GM19193 (cell line): ENCODE data around the gene POLR1C.
A peak's percentile ranks its signal among the peaks of the same experiment; 100 is the strongest.

ENCODE experiments used
- POLR2A ChIP-seq: IDR thresholded peaks from 4 replicates; pipeline ENCODE4 v1.6.1; 2011; ENCODE audit not compliant: insufficient read depth, insufficient read length; ENCODE audit errors: extremely low read depth

Gene POLR1C

GRCh38 chr6:43516367-43516696 lies 557 bp upstream of the POLR1C start:
- no peak for TF ChIP-seq POLR2A

GRCh38 chr6:43517505-43518357 lies 842 bp downstream of the POLR1C start:
- TF ChIP-seq POLR2A = no peak

DNA sequence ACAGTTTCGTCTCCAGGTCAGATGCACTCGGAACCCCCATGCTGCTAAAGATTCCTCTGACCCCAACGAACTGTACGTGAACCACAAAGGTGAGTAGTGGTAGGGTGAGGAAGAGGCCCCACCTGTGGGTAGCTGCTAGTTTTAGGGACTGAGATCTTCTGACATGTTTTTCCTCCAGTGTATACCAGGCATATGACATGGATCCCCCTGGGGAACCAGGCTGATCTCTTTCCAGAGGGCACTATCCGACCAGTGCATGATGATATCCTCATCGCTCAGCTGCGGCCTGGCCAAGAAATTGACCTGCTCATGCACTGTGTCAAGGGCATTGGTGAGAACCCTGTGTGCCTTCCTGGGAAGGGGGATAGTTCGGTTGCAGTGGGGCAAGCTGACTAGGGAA lies 3.2 kb downstream of the POLR1C start:
- TF ChIP-seq POLR2A = no peak

DNA sequence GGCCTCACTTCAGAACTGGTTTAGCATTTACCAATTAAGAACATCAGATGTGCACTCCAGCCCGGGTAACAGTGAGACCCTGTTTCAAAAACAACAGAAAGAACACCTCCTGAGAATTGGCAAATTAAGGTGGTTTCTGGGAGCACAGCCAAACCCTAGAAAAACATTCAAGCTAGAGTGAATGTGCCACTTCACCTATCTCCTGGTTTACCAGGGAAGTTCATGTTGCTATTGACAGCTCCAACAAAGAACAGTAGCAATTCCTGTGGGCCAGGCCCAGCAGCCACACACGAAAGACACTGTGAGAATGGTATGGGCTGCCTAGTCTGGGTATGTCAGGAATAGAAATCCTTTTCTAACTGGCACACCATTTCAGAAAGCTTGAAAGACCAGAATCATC lies 4.9 kb downstream of the POLR1C start:
- TF ChIP-seq POLR2A = no peak

GRCh38 chr6:43522547-43523261 lies 5.8 kb downstream of the POLR1C start:
- no peak for TF ChIP-seq POLR2A

DNA sequence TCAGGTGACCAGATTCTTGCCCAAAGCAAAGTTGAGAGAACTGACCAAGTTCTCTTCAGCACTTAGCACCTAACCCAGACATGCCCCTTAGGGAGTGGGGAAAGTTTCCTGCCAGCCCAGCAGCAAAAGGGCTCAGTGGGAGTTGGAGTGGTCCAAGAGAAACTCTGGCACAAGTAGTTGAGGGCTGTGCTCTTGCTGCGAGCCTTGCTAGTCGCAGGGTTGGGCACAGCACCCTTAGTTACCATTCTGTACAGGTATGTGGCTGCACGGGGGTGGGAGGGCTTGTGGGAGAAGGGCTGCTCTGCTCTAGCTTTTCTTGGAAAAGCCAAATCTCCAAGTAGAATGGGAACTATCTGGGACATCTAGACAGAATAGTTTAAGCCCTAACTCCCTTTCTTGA lies 6.4 kb downstream of the POLR1C start:
- TF ChIP-seq POLR2A = no peak

- peak; percentile 19 for TF ChIP-seq POLR2A
Observed at GRCh38 chr6:43524483-43524961, 7.6 kb downstream of the POLR1C start.

- no peak for TF ChIP-seq POLR2A
Observed at GRCh38 chr6:43532201-43532600, 15.3 kb downstream of the POLR1C start.

- no peak for TF ChIP-seq POLR2A
Observed at GRCh38 chr6:43540507-43540906, 23.6 kb downstream of the POLR1C start.

DNA sequence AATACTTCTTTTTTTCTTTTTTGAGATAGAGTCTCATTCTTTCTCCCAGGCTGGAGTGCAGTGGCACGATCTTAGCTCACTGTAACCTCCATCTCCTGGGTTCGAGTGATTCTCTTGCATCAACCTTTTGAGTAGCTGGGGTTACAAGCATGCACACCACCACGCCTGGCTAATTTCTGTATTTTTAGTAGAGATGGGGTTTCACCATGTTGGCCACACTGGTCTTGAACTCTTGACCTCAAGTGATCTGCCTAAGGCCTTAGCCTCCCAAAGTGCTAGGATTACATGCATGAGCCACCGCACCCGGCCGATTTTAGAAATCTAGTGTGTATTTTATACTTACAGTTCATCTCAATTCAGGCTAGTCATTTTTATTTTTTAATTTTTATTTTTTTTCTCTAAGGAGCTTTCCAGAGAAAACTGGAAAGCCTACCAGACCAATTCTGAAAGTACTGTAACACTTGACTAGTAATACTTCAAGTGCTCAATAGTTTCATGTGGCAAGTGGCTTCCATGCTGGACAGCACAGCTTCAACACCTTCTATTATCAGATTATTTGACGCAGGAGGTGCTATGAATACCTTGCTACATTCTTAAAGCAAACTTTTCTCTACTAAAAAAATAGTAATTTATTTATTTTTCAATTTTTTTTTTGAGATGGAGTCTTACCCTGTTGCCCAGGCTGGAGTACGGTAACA lies 25.0 kb downstream of the POLR1C start:
- no peak for TF ChIP-seq POLR2A

DNA sequence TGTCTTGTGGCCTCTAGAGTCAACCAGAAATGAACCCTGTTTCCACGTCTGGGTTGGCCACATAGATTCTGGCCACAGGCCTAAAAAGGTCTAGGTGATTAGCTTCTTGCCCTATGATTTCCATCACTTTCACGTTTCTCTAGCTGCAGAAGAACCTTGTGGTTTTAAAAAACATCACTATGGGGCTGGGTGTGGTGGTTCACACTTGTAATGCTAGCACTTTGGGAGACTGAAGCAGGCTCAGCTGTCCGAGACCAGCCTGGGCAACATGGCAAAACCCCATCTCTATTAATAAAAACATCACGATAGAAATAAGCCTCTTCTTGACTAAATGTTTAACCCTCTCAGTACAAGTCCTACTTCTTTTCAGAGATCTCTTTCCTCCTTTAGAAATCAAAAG lies 27.6 kb downstream of the POLR1C start:
- TF ChIP-seq POLR2A = no peak

DNA sequence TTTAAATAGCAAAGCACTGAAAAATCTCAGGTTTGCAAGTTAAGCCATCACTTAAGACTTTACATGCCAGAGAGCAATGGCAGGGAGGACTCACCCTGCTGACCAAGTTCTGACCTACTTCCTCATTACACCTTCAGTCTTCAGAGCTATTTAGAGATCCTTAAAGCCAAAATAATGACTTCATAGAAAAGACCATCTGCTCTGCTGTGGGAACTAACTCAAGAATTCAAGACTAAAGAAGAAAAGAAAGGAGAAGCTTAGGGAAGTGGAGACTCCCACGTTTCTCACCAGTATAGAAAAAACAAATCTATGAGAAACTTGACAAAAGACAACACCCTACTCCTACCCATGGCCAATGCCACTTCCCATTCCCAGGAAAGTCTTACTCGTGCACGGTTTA lies 30.3 kb downstream of the POLR1C start:
- no peak for TF ChIP-seq POLR2A

DNA sequence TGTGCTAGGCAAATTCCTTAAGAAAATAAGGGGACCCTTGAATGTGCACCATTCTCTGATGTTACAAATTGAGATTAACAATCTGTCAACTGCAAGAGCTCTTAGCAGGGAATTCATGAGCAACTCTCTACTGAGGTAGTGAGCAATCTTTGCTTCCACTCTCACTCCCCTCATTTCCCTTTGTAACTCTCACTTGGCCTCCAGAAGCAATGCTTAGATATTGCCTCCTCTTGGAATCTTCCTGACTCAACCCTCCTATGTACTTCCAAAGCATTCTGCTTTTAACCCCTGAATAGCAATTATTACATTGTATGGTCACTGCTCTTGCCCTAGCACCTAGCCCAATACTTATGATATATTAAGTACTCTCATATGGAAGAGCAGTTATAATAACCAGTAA lies 42.4 kb downstream of the POLR1C start:
- no peak for TF ChIP-seq POLR2A

DNA sequence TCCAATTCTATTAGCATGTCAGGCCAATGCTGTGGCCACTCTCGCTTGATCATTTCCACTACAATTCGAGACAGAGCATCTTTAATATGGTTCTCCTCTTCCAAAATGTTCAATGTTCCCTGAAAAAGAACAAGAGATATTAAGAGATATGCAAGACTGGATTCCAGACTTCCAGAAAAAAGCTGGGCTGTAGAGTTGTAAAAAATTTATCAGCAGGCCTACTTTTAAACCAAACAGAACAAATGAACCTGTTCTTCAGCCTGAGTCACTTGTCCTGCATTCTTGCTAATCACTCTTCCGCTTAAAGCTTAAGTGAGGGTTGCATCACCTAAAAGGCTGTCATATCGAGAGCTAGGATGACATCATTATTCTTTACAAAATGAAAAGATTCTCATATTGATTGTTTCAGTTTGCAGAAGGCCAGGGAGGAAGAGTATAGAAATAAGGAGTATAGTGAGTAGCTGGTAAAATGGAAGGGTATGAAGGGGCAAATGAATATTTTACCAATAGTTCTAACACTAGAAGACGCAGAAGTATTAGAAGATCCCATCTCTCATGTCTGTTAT lies 54.1 kb downstream of the POLR1C start:
- no peak for TF ChIP-seq POLR2A
